PC-9 (cell line): ENCODE data around the gene RASL12. TPM values are rescaled to one million over a fixed set of nuclear protein-coding genes. Genes with fewer than 3 reads are reported as not detected.

Experiments used
- BruUV-seq: library from RNA; stranded (reverse); fragments of 400-500 nt; replicated peaks from 2 replicates; lab custom pipeline; 2021; lab: Mats Ljungman, UMichigan
- CTCF ChIA-PET: fragments of 300-600 bp; sonication (Branson Sonifier 250); formaldehyde crosslinking; loops from one replicate; lab custom pipeline; 2022; ENCODE audit warnings: antibody characterized with exemption; lab: Charles Lee
- POLR2A ChIA-PET: fragments of 300-600 bp; sonication (Branson Sonifier 250); formaldehyde crosslinking; loops from one replicate; lab custom pipeline; 2022; ENCODE audit warnings: antibody characterized with exemption; ENCODE audit not compliant: unreplicated experiment; lab: Charles Lee
- DNase-seq, 2 experiments: peaks; one replicate each; pipeline versions ENCODE4 v3.0.0 to v3.0.0-alpha.2; 2015 to 2022; ENCODE audit warnings: mixed read lengths in 1 of 2
- H2AFZ ChIP-seq: fragments of 200-600 bp; sonication (generic); 2 replicates; pipeline ENCODE4 v1.8.1; 2017; ENCODE audit warnings: antibody characterized with exemption
- H3F3A ChIP-seq: fragments of 200-600 bp; sonication (generic); 2 replicates; pipeline ENCODE4 v1.8.1; 2017; ENCODE audit warnings: antibody characterized with exemption, mild to moderate bottlenecking, low read depth; ENCODE audit not compliant: insufficient read depth
- H3K27ac ChIP-seq: fragments of 200-600 bp; sonication (generic); 2 replicates; pipeline ENCODE4 v1.6.1; 2016; ENCODE audit warnings: mixed run types
- H3K27me3 ChIP-seq: fragments of 200-600 bp; sonication (generic); 2 replicates; pipeline ENCODE4 v1.6.1; 2016; ENCODE audit warnings: low read depth, mixed run types; ENCODE audit not compliant: insufficient read depth
- H3K36me3 ChIP-seq: fragments of 200-600 bp; sonication (generic); 2 replicates; pipeline ENCODE4 v1.6.1; 2016; ENCODE audit warnings: low read depth, mixed run types
- H3K4me1 ChIP-seq: fragments of 200-600 bp; sonication (generic); replicated peaks from 2 replicates; pipeline ENCODE4 v1.6.1; 2016; ENCODE audit warnings: mixed run types; ENCODE audit not compliant: insufficient read depth
- H3K4me2 ChIP-seq: fragments of 200-600 bp; sonication (generic); 2 replicates; pipeline ENCODE4 v1.6.1; 2017; ENCODE audit warnings: mixed run types
- H3K4me3 ChIP-seq: fragments of 200-600 bp; sonication (generic); 2 replicates; pipeline ENCODE4 v1.6.1; 2016; ENCODE audit warnings: mixed run types
- H3K79me2 ChIP-seq: fragments of 200-600 bp; sonication (generic); 2 replicates; pipeline ENCODE4 v1.6.1; 2017; ENCODE audit warnings: low read depth, mixed run types
- H3K9me2 ChIP-seq: fragments of 200-600 bp; sonication (generic); 2 replicates; pipeline ENCODE4 v1.8.1; 2017; ENCODE audit warnings: mild to moderate bottlenecking; ENCODE audit not compliant: insufficient read depth
- H3K9me3 ChIP-seq: fragments of 200-600 bp; sonication (generic); 2 replicates; pipeline ENCODE4 v1.8.1; 2016; ENCODE audit warnings: low read depth; ENCODE audit not compliant: insufficient read depth
- H4K20me1 ChIP-seq: fragments of 200-600 bp; sonication (generic); 2 replicates; pipeline ENCODE4 v1.8.1; 2017; ENCODE audit not compliant: insufficient read depth
- EZH2 ChIP-seq: fragments of 200-600 bp; sonication (generic); IDR thresholded peaks from 2 replicates; pipeline ENCODE4 v1.8.0; 2017; ENCODE audit warnings: antibody characterized with exemption, low read depth
- intact Hi-C: fragments of 100-400 bp; cut with micrococcal nuclease; formaldehyde crosslinking; loops from one replicate; pipeline ENCODE4 v1.10.0; 2022; ENCODE audit not compliant: unreplicated experiment
- total RNA-seq: library from RNA; stranded (reverse); gene quantifications from 2 replicates; pipeline ENCODE4 v1.2.3, GENCODE V29; 2021
- TF ChIP-seq, protein P1 (sequence below): fragments of 200-600 bp; sonication (generic); conservative IDR thresholded peaks from 2 replicates; pipeline ENCODE4 v1.6.1; 2017; ENCODE audit warnings: mixed run types, antibody characterized with exemption, mild to moderate bottlenecking, moderate library complexity

RASL12 gene
- total RNA-seq, 1 experiment from 2014 or later: not detected

DNA sequence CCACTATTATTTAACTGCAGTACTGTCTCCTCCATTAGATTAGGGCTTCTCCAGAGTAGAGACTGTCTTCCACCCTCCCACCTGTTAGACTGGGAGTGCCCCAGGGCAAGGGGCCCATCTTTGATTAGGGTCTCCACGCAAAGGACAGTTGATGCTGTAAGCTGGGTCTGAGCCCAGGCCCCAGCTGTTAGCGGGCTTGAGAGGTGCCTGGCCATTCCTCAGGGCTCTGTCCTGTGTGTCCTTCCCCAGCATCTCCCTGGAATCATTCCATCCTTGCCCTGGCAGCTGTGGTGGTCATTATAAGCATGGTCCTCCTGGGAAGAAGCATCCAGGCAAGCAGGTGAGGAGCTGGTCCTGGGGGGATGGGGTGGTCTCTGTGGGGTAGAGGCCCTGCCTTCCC, 16.5 kb downstream of the RASL12 start:
- Histone ChIP-seq H3K27ac (no peak overlapping the region), H3K9me3 (no peaks in the 10 kb centered on the region), H3K79me2 (no peaks in the 10 kb centered on the region), H3K9me2 (no peaks in the 10 kb centered on the region), H3K27me3 (no peaks in the 10 kb centered on the region), H3K4me2 (no peak overlapping the region), H3F3A (peaks cover 2% of the 10 kb centered on the region; the same call in 1 of the 2 replicates), H3K4me3 (no peak overlapping the region), H2AFZ (no peak overlapping the region), H4K20me1 (no peaks in the 10 kb centered on the region), H3K36me3 (no peaks in the 10 kb centered on the region), H3K4me1 (peaks cover 18% of the 10 kb centered on the region)
- intact Hi-C loops: loop anchor here (10.0 kb wide), 1 partner anchor 134 kb away; the partner anchor contains the start of gene CLPX
- CTCF ChIA-PET: no interaction called here
- DNase-seq: no peak
- BruUV-seq: no TSS peak
- POLR2A ChIA-PET: no interaction called here
- TF ChIP-seq EZH2: no peak
- TF ChIP-seq, protein P1, sequence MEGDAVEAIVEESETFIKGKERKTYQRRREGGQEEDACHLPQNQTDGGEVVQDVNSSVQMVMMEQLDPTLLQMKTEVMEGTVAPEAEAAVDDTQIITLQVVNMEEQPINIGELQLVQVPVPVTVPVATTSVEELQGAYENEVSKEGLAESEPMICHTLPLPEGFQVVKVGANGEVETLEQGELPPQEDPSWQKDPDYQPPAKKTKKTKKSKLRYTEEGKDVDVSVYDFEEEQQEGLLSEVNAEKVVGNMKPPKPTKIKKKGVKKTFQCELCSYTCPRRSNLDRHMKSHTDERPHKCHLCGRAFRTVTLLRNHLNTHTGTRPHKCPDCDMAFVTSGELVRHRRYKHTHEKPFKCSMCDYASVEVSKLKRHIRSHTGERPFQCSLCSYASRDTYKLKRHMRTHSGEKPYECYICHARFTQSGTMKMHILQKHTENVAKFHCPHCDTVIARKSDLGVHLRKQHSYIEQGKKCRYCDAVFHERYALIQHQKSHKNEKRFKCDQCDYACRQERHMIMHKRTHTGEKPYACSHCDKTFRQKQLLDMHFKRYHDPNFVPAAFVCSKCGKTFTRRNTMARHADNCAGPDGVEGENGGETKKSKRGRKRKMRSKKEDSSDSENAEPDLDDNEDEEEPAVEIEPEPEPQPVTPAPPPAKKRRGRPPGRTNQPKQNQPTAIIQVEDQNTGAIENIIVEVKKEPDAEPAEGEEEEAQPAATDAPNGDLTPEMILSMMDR: no peak

DNA sequence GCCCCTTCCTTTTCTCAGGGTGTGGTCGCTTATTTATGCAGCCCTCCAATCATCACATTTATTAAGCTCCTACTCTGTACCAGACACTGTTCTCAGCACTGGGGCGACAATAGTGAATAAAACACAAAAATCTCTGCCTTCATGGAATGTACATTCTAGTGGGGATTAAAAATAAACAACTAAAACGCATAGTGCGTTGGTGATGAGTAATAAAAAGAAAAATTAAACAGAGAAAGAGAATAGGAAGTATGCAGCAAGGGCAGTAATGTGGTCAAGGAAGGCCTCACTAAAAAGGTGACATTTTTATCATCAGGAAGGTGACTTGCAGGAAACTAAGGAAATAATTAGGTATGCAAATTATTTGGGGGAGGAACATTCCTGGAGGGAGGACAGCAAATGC, 17.5 kb downstream of the RASL12 start:
- H4K20me1 ChIP-seq: no peaks in the 10 kb centered on the region
- TF ChIP-seq, protein P1: no peak
- no peak for TF ChIP-seq EZH2
- DNase-seq: no peak
- H3K36me3 ChIP-seq: no peaks in the 10 kb centered on the region
- no peak overlapping the region for H3K4me2 ChIP-seq
- H3K4me3 ChIP-seq: no peak overlapping the region
- POLR2A ChIA-PET: no interaction called here
- CTCF ChIA-PET: no interaction called here
- no peaks in the 10 kb centered on the region for H3K27me3 ChIP-seq
- H2AFZ ChIP-seq: no peak overlapping the region
- intact Hi-C loops: loop anchor here (10.0 kb wide), 1 partner anchor 135 kb away; the partner anchor contains the start of gene CLPX
- peaks cover 5% of the 10 kb centered on the region; the same call in 1 of the 2 replicates for H3F3A ChIP-seq
- no peaks in the 10 kb centered on the region for H3K79me2 ChIP-seq
- H3K27ac ChIP-seq: no peak overlapping the region
- H3K4me1 ChIP-seq: peaks cover 14% of the 10 kb centered on the region
- no TSS peak for BruUV-seq
- H3K9me3 ChIP-seq: no peaks in the 10 kb centered on the region
- H3K9me2 ChIP-seq: no peaks in the 10 kb centered on the region

DNA sequence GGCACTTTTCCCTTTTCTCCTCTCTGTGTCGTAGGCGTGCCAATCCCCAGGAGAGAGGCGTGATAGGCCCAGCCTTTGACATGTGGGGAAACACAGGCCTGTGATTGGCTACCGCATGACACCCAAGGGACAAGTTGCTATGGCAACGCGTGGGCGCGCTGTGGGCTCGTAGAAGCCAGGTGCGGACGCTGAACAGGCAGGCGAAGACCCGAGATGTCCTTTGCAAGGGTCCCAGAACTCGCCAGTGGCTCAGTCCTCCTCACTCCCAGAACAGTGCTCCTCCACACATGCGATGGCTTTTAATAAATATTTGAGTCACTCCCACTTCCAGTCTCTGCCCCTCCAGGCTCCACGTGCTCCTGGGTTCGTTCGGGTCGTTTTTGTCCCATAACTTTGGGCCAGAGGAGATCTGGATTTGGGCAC, 18.4 kb downstream of the RASL12 start:
- POLR2A ChIA-PET: no interaction called here
- H3K9me3 ChIP-seq: no peaks in the 10 kb centered on the region
- peak; percentile 58 to 72 for DNase-seq
- peak overlapping the region; percentile 20; the same call in 1 of the 2 replicates for H3K4me3 ChIP-seq
- H3K4me1 ChIP-seq: peaks cover 12% of the 10 kb centered on the region
- peaks cover 14% of the 10 kb centered on the region for H3F3A ChIP-seq
- H3K9me2 ChIP-seq: no peaks in the 10 kb centered on the region
- TF ChIP-seq, protein P1: no peak
- no peak for TF ChIP-seq EZH2
- no peaks in the 10 kb centered on the region for H4K20me1 ChIP-seq
- H3K4me2 ChIP-seq: peak overlapping the region; percentile 59
- no peaks in the 10 kb centered on the region for H3K27me3 ChIP-seq
- no peak overlapping the region for H2AFZ ChIP-seq
- no TSS peak for BruUV-seq
- no peaks in the 10 kb centered on the region for H3K36me3 ChIP-seq
- no peaks in the 10 kb centered on the region for H3K79me2 ChIP-seq
- intact Hi-C loops: no loop called here
- no peak overlapping the region for H3K27ac ChIP-seq
- CTCF ChIA-PET: interaction anchor here (0.6 kb wide), 2 partner anchors 57 to 220 kb away, joined by 4 to 5 read pairs; no protein-coding TSS in a partner anchor
